Measurements from ENCODE around the gene SYT14. TPM values are rescaled to one million over a fixed set of nuclear protein-coding genes. Genes with fewer than 3 reads are reported as not detected.
"Not testable (repeated sequence)": the region's sequence is repeated elsewhere in the genome, so short reads cannot be mapped to it uniquely, and the experiment has no call there.

The SYT14 gene
- polyA plus RNA-seq, 4 donors = 0.26 to 0.39 (median 0.30) TPM

DNA sequence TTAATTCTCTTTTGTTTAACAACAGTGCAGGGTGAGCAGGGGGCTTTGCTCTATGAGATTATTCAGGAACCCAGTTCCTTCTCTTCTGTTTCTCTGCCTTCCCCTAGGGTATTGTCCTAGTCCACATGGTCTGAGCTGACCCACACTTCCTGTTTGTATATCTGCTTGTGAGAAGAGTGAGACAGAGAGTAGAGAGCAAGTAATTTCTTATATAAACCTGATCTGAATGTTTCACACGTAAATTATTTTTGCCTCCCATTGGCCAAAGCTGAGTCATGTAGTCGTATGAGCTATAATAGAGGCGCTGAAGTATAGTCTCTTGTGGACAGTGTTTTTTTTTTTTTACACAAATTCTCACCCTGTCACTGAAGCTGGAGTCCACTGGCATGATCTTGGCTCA lies 160.3 kb downstream of the SYT14 start:
- DNase-seq (ENCODE audit: low read depth in 4 of 4, low spot score in 3 of 4) = no peak

DNA sequence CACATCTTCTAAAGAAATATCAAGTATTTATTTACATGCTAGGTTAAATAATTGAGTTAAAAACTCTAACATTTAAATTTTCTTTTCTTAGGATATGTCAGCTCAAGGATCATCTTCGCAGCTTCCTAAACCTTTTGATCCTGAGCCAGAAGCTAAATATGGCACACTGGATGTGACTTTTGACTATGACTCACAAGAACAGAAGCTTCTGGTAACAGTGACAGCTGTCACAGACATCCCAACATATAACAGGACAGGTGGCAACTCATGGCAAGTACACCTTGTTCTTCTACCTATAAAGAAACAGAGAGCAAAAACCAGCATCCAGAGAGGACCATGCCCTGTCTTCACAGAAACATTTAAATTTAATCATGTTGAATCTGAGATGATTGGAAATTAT lies 161.9 kb downstream of the SYT14 start:
- DNase-seq (ENCODE audit: low read depth in 4 of 4, low spot score in 3 of 4) = no peak

DNA sequence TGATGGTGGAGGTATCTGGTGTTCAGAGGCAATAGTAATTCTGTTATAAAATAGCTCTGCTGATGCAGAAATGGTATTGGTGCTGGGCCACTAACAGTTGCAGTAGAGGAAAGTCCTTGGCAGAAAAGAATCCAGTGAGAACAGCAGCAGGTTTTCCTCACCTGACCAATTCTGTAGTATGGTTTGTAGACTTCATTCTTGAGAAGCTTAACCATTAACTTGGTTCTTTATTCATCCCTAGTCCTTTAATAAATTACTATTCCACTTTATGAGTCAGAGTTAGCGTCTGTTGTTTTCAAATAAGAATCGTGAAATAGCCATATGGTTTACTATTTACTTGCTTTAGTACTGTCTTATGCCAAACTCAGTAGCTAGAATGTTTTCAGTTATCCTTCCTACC lies 166.1 kb downstream of the SYT14 start:
- peak in 1 of 4 donors; percentile 2 for DNase-seq (ENCODE audit: low read depth in 4 of 4, low spot score in 3 of 4)

DNA sequence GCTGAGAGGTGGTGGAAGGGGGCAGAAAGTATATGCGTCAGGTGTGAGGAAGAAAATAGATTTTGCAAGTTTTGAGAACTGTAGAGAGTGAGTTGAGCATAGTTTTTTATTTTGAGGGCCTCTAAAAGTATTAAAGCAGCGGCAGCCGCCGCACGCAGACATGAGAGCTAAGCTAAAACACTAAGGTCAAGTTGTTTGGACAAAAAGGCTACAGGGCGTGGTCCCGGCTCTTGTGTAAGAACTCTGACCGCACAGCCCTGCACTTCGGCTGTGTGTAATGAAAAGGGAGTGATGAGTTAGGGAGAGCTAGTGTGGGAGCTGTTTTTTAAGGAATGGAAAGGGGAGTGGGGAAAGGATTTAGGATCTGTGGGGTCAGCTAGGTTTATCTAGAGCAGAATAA lies 174.9 kb downstream of the SYT14 start:
- not testable (repeated sequence) for DNase-seq (ENCODE audit: low read depth in 4 of 4, low spot score in 3 of 4)

DNA sequence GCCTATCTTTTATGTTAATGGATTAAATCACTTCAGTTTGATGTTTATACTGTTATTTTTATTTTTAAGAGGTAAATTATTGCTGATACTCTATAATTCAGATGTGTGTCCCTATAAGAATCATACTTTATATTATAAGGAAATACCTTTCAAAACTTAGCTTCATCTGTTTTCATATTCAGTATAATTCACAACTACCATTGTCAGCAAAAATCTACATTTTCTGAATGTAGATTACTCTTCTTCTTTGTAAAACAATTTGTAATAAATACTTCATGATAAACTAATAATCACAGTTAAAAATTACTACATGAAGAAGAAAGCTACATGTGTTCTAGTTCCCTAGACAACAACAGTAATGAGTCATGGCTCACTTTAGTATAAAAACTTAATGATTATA lies 179.2 kb downstream of the SYT14 start:
- DNase-seq (ENCODE audit: low read depth in 4 of 4, low spot score in 3 of 4) = no peak

- DNase-seq (ENCODE audit: low read depth in 4 of 4, low spot score in 3 of 4) = no peak
Measured at GRCh38 chr1:210117681-210118170, 179.7 kb downstream of the SYT14 start.

GRCh38 chr1:210123383-210123782 lies 185.4 kb downstream of the SYT14 start:
- DNase-seq (ENCODE audit: low read depth in 4 of 4, low spot score in 3 of 4) = no peak

GRCh38 chr1:210123924-210124589 lies 186.0 kb downstream of the SYT14 start:
- no peak for DNase-seq (ENCODE audit: low read depth in 4 of 4, low spot score in 3 of 4)

DNA sequence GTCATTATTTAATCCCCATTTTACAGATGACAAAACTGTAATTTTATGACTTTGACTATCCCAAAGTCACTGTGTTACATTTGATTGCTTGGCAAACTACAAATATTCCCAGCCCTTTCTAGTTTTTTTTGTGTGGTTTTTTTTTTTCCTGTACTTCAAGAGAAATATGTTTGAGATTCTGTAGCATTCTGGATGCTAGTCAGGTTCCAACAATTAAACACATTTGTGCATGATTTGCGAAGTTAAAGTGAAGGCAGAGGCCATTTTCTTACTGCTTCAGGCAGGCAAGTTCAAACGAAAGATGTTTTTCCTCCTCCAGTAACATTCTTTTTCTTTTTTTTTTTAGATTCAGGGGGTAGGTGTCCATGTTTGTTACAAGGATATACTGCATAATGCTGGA lies 186.7 kb downstream of the SYT14 start:
- DNase-seq (ENCODE audit: low read depth in 4 of 4, low spot score in 3 of 4) = no peak

DNA sequence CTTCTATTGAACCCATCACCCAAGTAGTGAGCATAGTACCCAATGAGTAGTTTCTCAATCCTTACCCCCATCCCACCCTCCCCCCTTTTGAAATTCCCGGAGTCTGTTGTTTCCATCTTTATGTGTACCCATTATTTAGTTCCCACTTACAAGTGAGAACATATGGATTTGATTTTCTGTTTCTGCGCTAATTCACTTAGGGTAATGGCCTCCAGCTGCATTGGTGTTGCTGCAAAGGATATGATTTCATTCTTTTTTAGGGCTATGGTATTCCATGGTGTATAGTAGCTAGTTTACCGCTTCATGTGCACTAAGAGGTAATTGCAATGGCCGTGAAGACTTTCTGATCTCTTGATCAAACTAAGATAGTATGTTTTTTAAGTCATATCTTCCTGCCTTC lies 187.1 kb downstream of the SYT14 start:
- no peak for DNase-seq (ENCODE audit: low read depth in 4 of 4, low spot score in 3 of 4)

GRCh38 chr1:210129092-210129491 lies 191.1 kb downstream of the SYT14 start:
- no peak for DNase-seq (ENCODE audit: low read depth in 4 of 4, low spot score in 3 of 4)

DNA sequence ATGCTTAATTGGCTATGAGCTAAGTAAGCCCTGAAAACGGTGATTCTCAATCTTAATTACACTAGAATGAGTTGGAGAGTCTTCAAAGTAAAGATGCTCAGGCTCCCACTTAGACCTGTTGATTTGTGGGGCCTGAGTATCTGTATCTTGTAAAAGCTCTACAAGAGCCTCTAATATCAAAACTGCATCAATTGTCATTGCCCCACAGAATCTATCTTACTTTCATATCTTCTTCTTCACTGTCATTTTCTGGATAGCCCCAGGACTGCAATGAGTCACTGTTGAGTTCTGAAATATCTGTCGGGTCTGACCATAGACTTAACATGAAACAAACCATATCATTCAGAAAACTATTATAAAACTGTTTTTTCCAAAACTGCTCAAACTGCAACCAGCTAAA lies 191.7 kb downstream of the SYT14 start:
- no peak for DNase-seq (ENCODE audit: low read depth in 4 of 4, low spot score in 3 of 4)

DNA sequence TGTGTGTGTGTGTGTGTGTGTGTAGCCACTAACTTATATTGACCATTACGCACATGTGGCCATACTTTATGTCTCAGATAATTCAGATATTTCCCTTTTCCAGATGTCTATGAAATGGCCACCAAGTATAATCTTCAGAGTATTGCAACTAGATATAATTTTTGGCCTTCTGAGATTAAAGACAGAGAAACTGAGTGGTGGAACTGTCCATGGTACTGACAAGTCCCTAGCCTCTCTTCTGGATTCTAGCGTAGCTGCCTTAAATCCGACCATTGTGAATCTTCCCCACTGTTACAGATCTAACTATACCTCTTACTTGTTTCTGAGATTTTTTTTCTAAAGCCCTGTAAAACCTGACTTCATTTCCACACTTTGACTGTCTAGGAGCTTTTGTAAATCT lies 194.6 kb downstream of the SYT14 start:
- DNase-seq (ENCODE audit: low read depth in 4 of 4, low spot score in 3 of 4) = peak in 3 of 4 donors; percentile 10 to 36 (median 12)

GRCh38 chr1:210143465-210144062 lies 205.5 kb downstream of the SYT14 start:
- peak; percentile 23 to 52 (median 38) for DNase-seq (ENCODE audit: low read depth in 4 of 4, low spot score in 3 of 4)

DNA sequence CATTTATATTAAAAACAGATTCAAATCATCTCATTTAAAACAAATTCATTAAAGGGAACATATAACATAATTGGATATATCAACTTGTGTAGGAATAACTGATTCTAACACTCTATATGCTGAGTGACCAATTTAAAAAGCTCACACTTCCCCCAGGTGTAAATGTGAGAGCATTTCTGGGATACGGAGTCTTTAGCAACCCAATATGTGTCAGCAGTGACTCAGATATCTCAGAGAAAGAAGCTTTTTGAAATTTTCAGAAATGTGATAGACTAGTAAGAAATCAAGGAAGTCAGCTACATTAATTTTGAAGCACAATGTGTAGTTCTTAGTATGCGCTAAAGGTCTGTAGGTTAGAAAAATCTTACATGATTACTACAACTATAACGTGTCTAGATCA lies 206.7 kb downstream of the SYT14 start:
- no peak for DNase-seq (ENCODE audit: low read depth in 4 of 4, low spot score in 3 of 4)

GRCh38 chr1:210151052-210151672 lies 213.1 kb downstream of the SYT14 start:
- no peak for DNase-seq (ENCODE audit: low read depth in 4 of 4, low spot score in 3 of 4)

DNA sequence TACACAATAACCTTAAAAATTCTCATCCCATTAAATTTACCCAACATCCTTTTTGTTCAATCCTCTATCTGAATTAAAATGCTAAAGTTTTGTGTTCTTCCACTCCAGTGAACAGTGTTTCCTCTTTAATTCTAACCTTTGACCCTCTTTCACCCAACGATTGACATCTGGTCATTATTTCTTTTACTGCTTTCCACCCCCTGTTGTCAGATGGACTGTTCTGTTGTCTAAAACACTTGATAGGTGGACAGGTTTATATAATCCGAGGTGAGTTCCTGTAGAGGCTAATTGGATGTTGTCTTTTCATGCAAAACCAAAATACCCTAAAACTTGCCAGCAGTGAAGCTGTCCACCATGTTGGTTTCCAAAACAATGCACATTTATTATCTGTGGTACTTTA lies 221.2 kb downstream of the SYT14 start:
- DNase-seq (ENCODE audit: low read depth in 4 of 4, low spot score in 3 of 4) = no peak

DNA sequence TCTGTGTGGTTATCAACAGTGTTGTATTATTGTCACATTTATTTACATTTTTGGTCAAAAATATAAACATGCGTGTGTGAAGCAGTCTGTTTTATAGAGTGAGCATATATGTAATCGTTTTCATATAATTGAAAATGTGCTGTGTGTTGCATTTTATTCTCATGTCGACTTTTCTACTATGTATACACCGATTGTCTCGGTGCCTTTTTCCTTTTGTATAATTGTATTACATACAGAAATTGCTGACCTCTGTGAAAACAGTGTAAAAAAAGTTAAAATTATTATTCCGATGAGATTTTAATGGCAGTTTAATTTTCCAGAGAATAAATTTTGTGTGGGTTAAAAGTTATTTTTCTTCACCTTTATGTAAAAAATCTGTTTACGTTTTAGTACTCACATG lies 232.2 kb downstream of the SYT14 start:
- DNase-seq (ENCODE audit: low read depth in 4 of 4, low spot score in 3 of 4) = no peak

- no peak for DNase-seq (ENCODE audit: low read depth in 4 of 4, low spot score in 3 of 4)
Measured at GRCh38 chr1:210174133-210174532, 236.1 kb downstream of the SYT14 start.

DNA sequence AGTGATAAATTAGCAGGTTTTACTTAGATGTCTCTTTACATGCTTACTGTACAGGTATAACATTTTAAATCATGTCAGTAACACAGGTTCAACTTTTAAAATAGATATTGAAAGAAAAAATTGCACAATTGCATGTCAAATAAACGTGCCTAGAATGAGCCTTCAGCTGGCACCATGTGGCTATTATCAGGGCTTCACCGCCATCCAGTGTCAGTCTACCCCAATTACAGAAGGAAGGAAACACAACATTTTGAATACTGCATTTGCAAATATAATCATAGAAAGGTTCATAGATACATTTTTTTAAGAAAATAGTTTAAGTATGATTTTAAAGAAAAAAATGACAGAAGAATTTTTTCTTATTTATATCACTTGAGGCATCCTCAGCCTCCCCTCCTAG lies 247.0 kb downstream of the SYT14 start:
- DNase-seq (ENCODE audit: low read depth in 4 of 4, low spot score in 3 of 4) = no peak

- DNase-seq (ENCODE audit: low read depth in 4 of 4, low spot score in 3 of 4) = not testable (repeated sequence)
Measured at GRCh38 chr1:210187849-210188606, 250.0 kb downstream of the SYT14 start.

All from left renal pelvis (tissue), 4 donors.